K562 (cell line): ENCODE results near the gene PITPNC1. TPM values are rescaled to one million over a fixed set of nuclear protein-coding genes. Genes with fewer than 3 reads are reported as not detected.

ENCODE experiments used
- BCOR ChIP-seq: fragments of 450-650 bp; IDR thresholded peaks from 2 replicates; pipeline ENCODE4 v1.6.1; 2016
- CC2D1A ChIP-seq: fragments of 450-650 bp; IDR thresholded peaks from 2 replicates; pipeline ENCODE4 v1.6.1; 2017; ENCODE audit warnings: mild to moderate bottlenecking
- CREB3L1 ChIP-seq: fragments of 450-650 bp; IDR thresholded peaks from 2 replicates; pipeline ENCODE4 v1.6.1; 2014; ENCODE audit warnings: low read depth, mild to moderate bottlenecking, moderate library complexity, borderline replicate concordance
- ELF1 ChIP-seq: fragments of 200-800 bp; sonication (Bioruptor generic); IDR thresholded peaks from 2 replicates; pipeline ENCODE4 v1.6.1; 2016; ENCODE audit warnings: missing genetic modification characterization, missing compliant biosample characterization
- GABPB2 ChIP-seq: fragments of 250-450 bp; sonication (Bioruptor Pico); conservative IDR thresholded peaks from 2 replicates; pipeline ENCODE4 v1.5.1; 2021; ENCODE audit warnings: mild to moderate bottlenecking
- GATA2 ChIP-seq: sonication (generic); formaldehyde crosslinking; IDR thresholded peaks from 2 replicates; pipeline ENCODE4 v1.4.0; 2020; ENCODE audit warnings: mild to moderate bottlenecking, missing genetic modification reagents
- HDAC1 ChIP-seq, 2 experiments: fragments of 450-650 bp; IDR thresholded peaks; 2 replicates each; pipeline ENCODE4 v1.6.1; 2016 to 2017; ENCODE audit warnings: inconsistent platforms in 1 of 2, mild to moderate bottlenecking in 1 of 2, moderate library complexity in 1 of 2
- HDAC3 ChIP-seq: fragments of 450-650 bp; IDR thresholded peaks from 2 replicates; pipeline ENCODE4 v1.6.1; 2018; ENCODE audit warnings: borderline replicate concordance, mild to moderate bottlenecking, moderate library complexity; ENCODE audit not compliant: partially characterized antibody
- JUN ChIP-seq, 2 experiments: sonication (generic) in 1 of 2; formaldehyde crosslinking in 1 of 2; IDR thresholded peaks; 2 replicates each; pipeline versions ENCODE4 v1.6.1 to v1.8.0; 2012 to 2022; ENCODE audit warnings: borderline replicate concordance in 2 of 2, mild to moderate bottlenecking in 2 of 2, improper control_type of control experiment in 1 of 2, low read depth in 1 of 2, low read length in 1 of 2, missing genetic modification reagents in 1 of 2
- MCM5 ChIP-seq: fragments of 450-650 bp; IDR thresholded peaks from 2 replicates; pipeline ENCODE4 v1.6.1; 2016; ENCODE audit warnings: low read depth
- MEIS2 ChIP-seq: fragments of 450-650 bp; IDR thresholded peaks from 2 replicates; pipeline ENCODE4 v1.6.1; 2014; ENCODE audit warnings: mild to moderate bottlenecking; ENCODE audit not compliant: partially characterized antibody
- NCOA1 ChIP-seq: fragments of 450-650 bp; IDR thresholded peaks from 2 replicates; pipeline ENCODE4 v1.6.1; 2016; ENCODE audit warnings: low read depth
- NFE2 ChIP-seq: IDR thresholded peaks from 2 replicates; pipeline ENCODE4 v1.6.1; 2014; ENCODE audit warnings: antibody characterized with exemption, low read depth
- POLR2AphosphoS5 ChIP-seq: IDR thresholded peaks from 2 replicates; pipeline ENCODE4 v1.6.1; 2011; ENCODE audit warnings: mild to moderate bottlenecking, low read depth, low read length, moderate library complexity; ENCODE audit not compliant: control insufficient read depth, insufficient read depth
- RBM14 ChIP-seq: fragments of 200-400 bp; formaldehyde crosslinking; IDR thresholded peaks from 2 replicates; pipeline ENCODE4 v1.6.1; 2018; ENCODE audit warnings: low read depth, mild to moderate bottlenecking, low read length, moderate library complexity, borderline replicate concordance; ENCODE audit not compliant: insufficient read depth
- SMAD1 ChIP-seq: fragments of 150-350 bp; IDR thresholded peaks from 2 replicates; pipeline ENCODE4 v1.6.1; 2014; ENCODE audit warnings: low read length, low read depth; ENCODE audit not compliant: partially characterized antibody
- SMARCA5 ChIP-seq: fragments of 450-650 bp; IDR thresholded peaks from 2 replicates; pipeline ENCODE4 v1.6.1; 2016
- SNRNP70 ChIP-seq: fragments of 200-400 bp; formaldehyde crosslinking; optimal IDR thresholded peaks from 2 replicates; pipeline ENCODE3; 2017; ENCODE audit warnings: low read depth, low read length
- SRSF1 ChIP-seq: fragments of 200-400 bp; formaldehyde crosslinking; IDR thresholded peaks from 2 replicates; pipeline ENCODE4 v1.6.1; 2017; ENCODE audit warnings: mild to moderate bottlenecking, low read depth, low read length, moderate library complexity
- TAF7 ChIP-seq: fragments of 450-650 bp; IDR thresholded peaks from 2 replicates; pipeline ENCODE4 v1.6.1; 2016; ENCODE audit warnings: missing genetic modification characterization, missing compliant biosample characterization
- TAL1 ChIP-seq: fragments of 450-650 bp; IDR thresholded peaks from 2 replicates; pipeline ENCODE4 v1.6.1; 2016; ENCODE audit warnings: mild to moderate bottlenecking
- TARDBP ChIP-seq: fragments of 450-650 bp; IDR thresholded peaks from 2 replicates; pipeline ENCODE4 v1.6.1; 2016
- TEAD2 ChIP-seq: fragments of 450-650 bp; IDR thresholded peaks from 2 replicates; pipeline ENCODE4 v1.6.1; 2016; ENCODE audit warnings: missing genetic modification characterization, control low read depth, missing compliant biosample characterization
- TRIM24 ChIP-seq, 2 experiments: fragments of 450-650 bp; IDR thresholded peaks; 2 replicates each; pipeline ENCODE4 v1.6.1; 2016
- U2AF2 ChIP-seq: fragments of 200-400 bp; formaldehyde crosslinking; optimal IDR thresholded peaks from 2 replicates; pipeline ENCODE3; 2017; ENCODE audit warnings: low read depth, mild to moderate bottlenecking, low read length
- ZBED1 ChIP-seq: IDR thresholded peaks from 2 replicates; pipeline ENCODE4 v1.6.1; 2014
- ZNF146 ChIP-seq: IDR thresholded peaks from one replicate; pipeline ENCODE4 v1.6.1; 2018; ENCODE audit warnings: missing compliant biosample characterization; ENCODE audit not compliant: unreplicated experiment
- ZNF197 ChIP-seq: fragments of 200-800 bp; sonication (Bioruptor generic); IDR thresholded peaks from 2 replicates; pipeline ENCODE4 v1.6.1; 2016; ENCODE audit warnings: low read depth, missing genetic modification characterization, missing compliant biosample characterization
- ZNF57 ChIP-seq: fragments of 450-650 bp; formaldehyde crosslinking; IDR thresholded peaks from 2 replicates; pipeline ENCODE4 v1.4.0; 2020; ENCODE audit warnings: mild to moderate bottlenecking, moderate library complexity
- ZNF583 ChIP-seq: fragments of 250-450 bp; sonication (Bioruptor Pico); IDR thresholded peaks from 2 replicates; pipeline ENCODE4 v1.4.0; 2020
- ZNF644 ChIP-seq: fragments of 200-800 bp; sonication (Bioruptor generic); IDR thresholded peaks from 2 replicates; pipeline ENCODE4 v1.6.1; 2016; ENCODE audit warnings: low read depth, missing genetic modification characterization, missing compliant biosample characterization
- ZNF766 ChIP-seq: fragments of 200-800 bp; sonication (Bioruptor generic); conservative IDR thresholded peaks from 2 replicates; pipeline ENCODE4 v1.6.1; 2016; ENCODE audit warnings: missing genetic modification characterization, missing compliant biosample characterization
- polyA plus RNA-seq, 8 experiments: library from polyadenylated mRNA; depleted of rRNA in 4 of 8; stranded (reverse) in 5 of 8; unstranded in 3 of 8; fragments of >200 nt; fragmentation: Nextera tagmentation in 2 of 8; fragmentation: Illumina TruSeq in 1 of 8; extraction: Ambion mirVana in 2 of 8; extraction: Trizol in 1 of 8; gene quantifications; 2 replicates each; pipeline versions ENCODE4 v1.2.1 to v1.2.3, GENCODE V29; 2011 to 2014; ENCODE audit warnings: inconsistent platforms in 1 of 8, missing spikeins in 1 of 8
- total RNA-seq, 7 experiments: library from RNA; depleted of rRNA in 6 of 7; stranded (reverse); fragments of >200 nt in 6 of 7; fragmentation: Illumina TruSeq in 2 of 7; extraction: Trizol in 2 of 7; gene quantifications; 2 replicates each; pipeline versions ENCODE4 v1.2.1 to v1.2.3, GENCODE V29; 2011 to 2021; ENCODE audit warnings: low replicate concordance in 1 of 7

The PITPNC1 gene
- total and polyA plus RNA-seq, 9 of the 15 experiments (the other 6 are each of a cell fraction or from before 2014, with no cell fraction given), result 0.11 to 1.1 (median 0.65) TPM

GRCh38 chr17:67374329-67375053 lies 2.6 kb upstream of the PITPNC1 start (continued):
- TF ChIP-seq GATA2 (peak; percentile 76), NCOA1 (peak; percentile 65; the same call in 1 of the 2 replicates), CC2D1A (peak; percentile 78; the same call in 1 of the 2 replicates), ZNF197 (0 out of 2 replicates have a peak, but pooled peaks have one; percentile 64), TRIM24 (IDR thresholded peaks at IDR 0.05) (peak; percentile 92 to 93), SRSF1 (no peak), MCM5 (no peak), ZNF644 (peak; percentile 91), ZNF57 (no peak), SMARCA5 (no peak), TEAD2 (no peak), TARDBP (no peak), ZNF146 (CRISPR knock-in tag) (no peak), ZNF583 (CRISPR knock-in tag) (peak; percentile 30; the same call in 1 of the 2 replicates), RBM14 (no peak), ELF1 (no peak), CREB3L1 (no peak), SMAD1 (peak; percentile 16), POLR2AphosphoS5 (peak; percentile 85), HDAC3 (peak; percentile 72), SNRNP70 (no peak), GABPB2 (CRISPR knock-in tag) (no peak), TAL1 (peak; percentile 91), MEIS2 (peak; percentile 73), HDAC1 (IDR thresholded peaks at IDR 0.05) (peak in 1 of 2 experiments; percentile 74; a peak in 1 of 4 replicates), ZNF766 (CRISPR knock-in tag) (0 out of 2 replicates have a peak, but pooled peaks have one; percentile 13), NFE2 (peak; percentile 79), U2AF2 (no peak), ZBED1 (no peak), BCOR (peak; percentile 82), JUN (IDR thresholded peaks at IDR 0.05; ENCODE audit: borderline replicate concordance, low read depth, low read length) (no peak), JUN (CRISPR knock-in tag; IDR thresholded peaks at IDR 0.05; ENCODE audit: borderline replicate concordance) (0 out of 2 replicates have a peak, but pooled peaks have one; percentile 62), TAF7 (tag) (no peak)
